K562 (cell line): ENCODE measurements around the gene EXOC3L2.

Experiments
- CTCF ChIP-seq, 3 experiments: IDR thresholded peaks in 2 of 3; conservative IDR thresholded peaks in 1 of 3; 2 replicates each; pipeline ENCODE4 v1.5.1; 2011 to 2012; ENCODE audit warnings: low read length in 3 of 3, mild to moderate bottlenecking in 3 of 3, control low read depth in 2 of 3, improper control_type of control experiment in 1 of 3, inconsistent platforms in 1 of 3, low read depth in 1 of 3, mixed read lengths in 1 of 3, moderate library complexity in 1 of 3; ENCODE audit not compliant: insufficient read depth in 2 of 3
- ZBTB2 ChIP-seq: fragments of 450-650 bp; IDR thresholded peaks from 2 replicates; pipeline ENCODE4 v1.6.1; 2016; ENCODE audit warnings: antibody characterized with exemption

- no peak for TF ChIP-seq CTCF (IDR thresholded peaks at IDR 0.05 in 2 of 3, conservative IDR thresholded peaks at IDR 0.05 in 1 of 3; ENCODE audit: insufficient read depth in 2 of 3, low read depth in 1 of 3, low read length in 3 of 3)
- TF ChIP-seq ZBTB2 = no peak
Observed at GRCh38 chr19:45243144-45243732, 2.0 kb downstream of the EXOC3L2 start.
